IMR-90 (cell line): ENCODE results near the gene CADM2. TPM values are rescaled to one million over a fixed set of nuclear protein-coding genes. Genes with fewer than 3 reads are reported as not detected.

Experiments used
- ATAC-seq: fragments of 200-7000 bp; cut with Tn5 transposase; 2 replicates; pipeline ENCODE4 v1.9.1; 2020; ENCODE audit warnings: low read depth, mild to moderate bottlenecking, moderate library complexity
- BruUV-seq: library from RNA; stranded (reverse); fragments of 400-500 nt; replicated peaks from 2 replicates; lab custom pipeline; 2021; lab: Mats Ljungman, UMichigan
- CTCF ChIA-PET: fragments of 300-600 bp; formaldehyde crosslinking; extraction: SDS; loops from one replicate; lab custom pipeline; 2021; ENCODE audit warnings: antibody characterized with exemption; lab: Yijun Ruan, JAX
- POLR2A ChIA-PET: fragments of 300-600 bp; sonication (Branson Sonifier 250); formaldehyde crosslinking; loops from one replicate; lab custom pipeline; 2022; ENCODE audit warnings: antibody characterized with exemption; ENCODE audit not compliant: unreplicated experiment; lab: Charles Lee
- DNase-seq: peaks from one replicate; pipeline ENCODE4 v3.0.0; 2013
- H2AFZ ChIP-seq: replicated peaks from 2 replicates; pipeline ENCODE3; 2013; ENCODE audit warnings: low read length, mild to moderate bottlenecking; ENCODE audit not compliant: poor library complexity
- H2AK5ac ChIP-seq: 2 replicates; pipeline ENCODE4 v1.6.1; 2013; ENCODE audit warnings: low read depth, low read length, inconsistent platforms
- H2AK9ac ChIP-seq: replicated peaks from 2 replicates; pipeline ENCODE3; 2013; ENCODE audit warnings: mild to moderate bottlenecking, low read depth, low read length, moderate library complexity; ENCODE audit not compliant: poor library complexity
- H2BK120ac ChIP-seq: 2 replicates; pipeline ENCODE4 v1.6.1; 2013; ENCODE audit warnings: low read depth, low read length, inconsistent platforms
- H2BK15ac ChIP-seq: 3 replicates; pipeline ENCODE4 v1.6.1; 2013; ENCODE audit warnings: low read depth, low read length, inconsistent platforms
- H2BK20ac ChIP-seq: 2 replicates; pipeline ENCODE4 v1.6.1; 2013; ENCODE audit warnings: low read depth, mild to moderate bottlenecking, inconsistent platforms, low read length, moderate library complexity
- H2BK5ac ChIP-seq: 2 replicates; pipeline ENCODE4 v1.6.1; 2013; ENCODE audit warnings: mild to moderate bottlenecking, low read depth, low read length, inconsistent platforms; ENCODE audit not compliant: poor library complexity, severe bottlenecking
- H3K14ac ChIP-seq: replicated peaks from 2 replicates; pipeline ENCODE4 v1.6.1; 2013; ENCODE audit warnings: low read depth, low read length, inconsistent platforms
- H3K18ac ChIP-seq: 2 replicates; pipeline ENCODE4 v1.6.1; 2013; ENCODE audit warnings: low read depth, low read length, control low read depth
- H3K23ac ChIP-seq: 2 replicates; pipeline ENCODE4 v1.6.1; 2013; ENCODE audit warnings: low read depth, low read length, inconsistent platforms
- H3K27ac ChIP-seq: 2 replicates; pipeline ENCODE4 v1.5.1; 2013; ENCODE audit warnings: mild to moderate bottlenecking, control low read depth, low read length; ENCODE audit not compliant: insufficient read depth
- H3K27me3 ChIP-seq: 2 replicates; pipeline ENCODE4 v1.6.1; 2013; ENCODE audit warnings: low read length; ENCODE audit not compliant: control insufficient read depth, insufficient read depth
- H3K36me3 ChIP-seq: 2 replicates; pipeline ENCODE4 v1.6.1; 2013; ENCODE audit warnings: low read length, mixed read lengths; ENCODE audit not compliant: control insufficient read depth, insufficient read depth
- H3K4ac ChIP-seq: 2 replicates; pipeline ENCODE4 v1.6.1; 2013; ENCODE audit warnings: low read depth, low read length, inconsistent platforms
- H3K4me1 ChIP-seq: 2 replicates; pipeline ENCODE4 v1.6.1; 2013; ENCODE audit warnings: low read length, mixed read lengths; ENCODE audit not compliant: control insufficient read depth, insufficient read depth
- H3K4me2 ChIP-seq: 2 replicates; pipeline ENCODE4 v1.6.1; 2013; ENCODE audit warnings: low read depth, mild to moderate bottlenecking, control low read depth, low read length, moderate library complexity
- H3K4me3 ChIP-seq: 2 replicates; pipeline ENCODE4 v1.5.1; 2013; ENCODE audit warnings: low read depth, mild to moderate bottlenecking, control low read depth, low read length, moderate library complexity; ENCODE audit not compliant: insufficient read depth
- H3K56ac ChIP-seq: 2 replicates; pipeline ENCODE4 v1.6.1; 2013; ENCODE audit warnings: low read length, inconsistent platforms; ENCODE audit not compliant: insufficient read depth; ENCODE audit errors: extremely low read depth
- H3K79me1 ChIP-seq, 2 experiments: 2 replicates each; pipeline ENCODE4 v1.6.1; 2013; ENCODE audit warnings: low read length in 2 of 2, inconsistent platforms in 1 of 2, low read depth in 1 of 2
- H3K9ac ChIP-seq: 2 replicates; pipeline ENCODE4 v1.6.1; 2013; ENCODE audit warnings: low read depth, low read length, control low read depth
- H3K9me1 ChIP-seq: 2 replicates; pipeline ENCODE4 v1.6.1; 2013; ENCODE audit warnings: low read length, inconsistent platforms; ENCODE audit not compliant: insufficient read depth
- H3K9me3 ChIP-seq: 2 replicates; pipeline ENCODE4 v1.6.1; 2013; ENCODE audit warnings: low read length; ENCODE audit not compliant: control insufficient read depth, insufficient read depth
- H4K20me1 ChIP-seq: 2 replicates; pipeline ENCODE4 v1.6.1; 2013; ENCODE audit warnings: low read length, inconsistent platforms; ENCODE audit not compliant: insufficient read depth
- H4K5ac ChIP-seq: 2 replicates; pipeline ENCODE4 v1.6.1; 2013; ENCODE audit warnings: mild to moderate bottlenecking, low read depth, low read length, control low read depth
- H4K8ac ChIP-seq, 2 experiments: 2 replicates each; pipeline ENCODE4 v1.6.1; 2013; ENCODE audit warnings: low read depth in 2 of 2, low read length in 2 of 2, control low read depth in 1 of 2, inconsistent platforms in 1 of 2
- H4K91ac ChIP-seq: 2 replicates; pipeline ENCODE4 v1.6.1; 2013; ENCODE audit warnings: low read depth, low read length, inconsistent platforms; ENCODE audit not compliant: insufficient read depth
- BHLHE40 ChIP-seq: fragments of 150-350 bp; IDR thresholded peaks from 2 replicates; pipeline ENCODE4 v1.6.1; 2016; ENCODE audit warnings: mild to moderate bottlenecking, low read depth, low read length
- CEBPB ChIP-seq: IDR thresholded peaks from 2 replicates; pipeline ENCODE4 v1.6.1; 2012; ENCODE audit warnings: low read depth, low read length, improper control_type of control experiment
- CHD1 ChIP-seq: IDR thresholded peaks from 2 replicates; pipeline ENCODE4 v1.6.1; 2012; ENCODE audit warnings: low read depth, low read length, improper control_type of control experiment
- ELK1 ChIP-seq: fragments of 150-350 bp; IDR thresholded peaks from 2 replicates; pipeline ENCODE4 v1.6.1; 2016; ENCODE audit warnings: low read depth, mild to moderate bottlenecking, low read length, moderate library complexity, borderline replicate concordance
- FOS ChIP-seq: fragments of 150-350 bp; IDR thresholded peaks from 2 replicates; pipeline ENCODE4 v1.6.1; 2016; ENCODE audit warnings: low read depth, low read length
- MAFK ChIP-seq: IDR thresholded peaks from 2 replicates; pipeline ENCODE4 v1.6.1; 2012; ENCODE audit warnings: low read depth, low read length, improper control_type of control experiment
- MAZ ChIP-seq: IDR thresholded peaks from 2 replicates; pipeline ENCODE4 v1.6.1; 2012; ENCODE audit warnings: low read depth, mild to moderate bottlenecking, low read length, improper control_type of control experiment, moderate library complexity, borderline replicate concordance
- MXI1 ChIP-seq: IDR thresholded peaks from 2 replicates; pipeline ENCODE4 v1.6.1; 2012; ENCODE audit warnings: low read depth, mild to moderate bottlenecking, low read length, moderate library complexity, borderline replicate concordance
- NFE2L2 ChIP-seq: fragments of 150-350 bp; IDR thresholded peaks from 2 replicates; pipeline ENCODE4 v1.6.1; 2016; ENCODE audit warnings: low read depth, mild to moderate bottlenecking, low read length
- POLR2A ChIP-seq: IDR thresholded peaks from 2 replicates; pipeline ENCODE4 v1.6.1; 2012; ENCODE audit warnings: mild to moderate bottlenecking, low read depth, low read length
- RAD21 ChIP-seq: IDR thresholded peaks from 2 replicates; pipeline ENCODE4 v1.6.1; 2012; ENCODE audit warnings: low read length, improper control_type of control experiment
- RCOR1 ChIP-seq: IDR thresholded peaks from 2 replicates; pipeline ENCODE4 v1.6.1; 2012; ENCODE audit warnings: mild to moderate bottlenecking, low read length, improper control_type of control experiment; ENCODE audit not compliant: insufficient replicate concordance
- RFX5 ChIP-seq: IDR thresholded peaks from 2 replicates; pipeline ENCODE4 v1.8.0; 2012; ENCODE audit warnings: low read depth, mild to moderate bottlenecking, low read length, moderate library complexity
- SMC3 ChIP-seq: fragments of 150-350 bp; IDR thresholded peaks from 2 replicates; pipeline ENCODE4 v1.6.1; 2016; ENCODE audit warnings: low read depth, mild to moderate bottlenecking, antibody characterized with exemption, low read length, moderate library complexity
- USF2 ChIP-seq: fragments of 150-350 bp; IDR thresholded peaks from 2 replicates; pipeline ENCODE4 v1.6.1; 2017; ENCODE audit warnings: mild to moderate bottlenecking, antibody characterized with exemption, low read length, low read depth
- WGBS, 2 experiments: methylation state at CpG; one replicate each; pipeline versions ENCODE4 v1.1.5 to v1.1.7; 2013; ENCODE audit warnings: missing lambda C conversion rate in 2 of 2; ENCODE audit not compliant: insufficient read length in 1 of 2; ENCODE audit errors: extremely low coverage in 2 of 2; 5-methylcytosine and 5-hydroxymethylcytosine counted together
- dilution Hi-C: fragments of 300-500 bp; cut with HindIII; formaldehyde crosslinking; loops from one replicate; pipeline ENCODE4 v1.14.3; 2018; ENCODE audit warnings: low sequenced_read_pairs; ENCODE audit not compliant: unreplicated experiment
- in situ Hi-C: fragments of 300-500 bp; cut with MboI; formaldehyde crosslinking; loops from 3 replicates; pipeline ENCODE4 v1.14.3; 2019; ENCODE audit warnings: low sequenced_read_pairs, inconsistent platforms, mixed read lengths
- intact Hi-C: fragments of 100-400 bp; cut with micrococcal nuclease; formaldehyde crosslinking; loops from 2 replicates; pipeline ENCODE4 v1.10.0; 2022
- polyA plus RNA-seq, 3 experiments: library from polyadenylated mRNA; depleted of rRNA; stranded (reverse); fragments of >200 nt; gene quantifications; 2 replicates each; pipeline ENCODE4 v1.2.3, GENCODE V29; 2012; ENCODE audit warnings: low replicate concordance in 1 of 3
- total RNA-seq: library from RNA; depleted of rRNA; stranded (reverse); fragments of >200 nt; gene quantifications from 2 replicates; pipeline ENCODE4 v1.2.3, GENCODE V29; 2012
- TF ChIP-seq, protein P1 (sequence below): conservative IDR thresholded peaks from 2 replicates; pipeline ENCODE4 v1.5.1; 2012; ENCODE audit warnings: mild to moderate bottlenecking, low read depth, low read length, improper control_type of control experiment

The CADM2 gene
- total and polyA plus RNA-seq, 2 of the 4 experiments (the other 2 are of a cell fraction) = not detected

DNA sequence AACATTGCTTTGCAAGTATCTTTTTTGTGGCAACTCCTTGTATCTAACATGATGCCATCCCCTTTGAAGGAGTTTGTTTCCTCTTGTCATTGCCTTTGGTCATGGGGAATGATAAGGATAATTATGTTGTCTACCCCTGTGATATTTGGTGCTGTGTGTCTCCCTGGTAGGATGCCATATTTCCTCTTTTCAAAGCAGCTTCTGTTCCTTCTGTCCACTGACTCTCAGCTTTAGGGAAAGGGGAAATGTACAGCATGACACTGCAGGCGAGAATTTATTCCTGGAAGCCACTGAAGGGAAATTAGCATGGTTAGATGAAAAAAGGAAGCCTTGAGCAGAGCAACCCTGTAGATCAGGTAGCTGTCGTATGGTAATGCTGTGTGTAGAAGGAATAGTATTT, 576.7 kb downstream of the CADM2 start:
- Histone ChIP-seq H4K8ac (no peak overlapping the region), H3K4me1 (no peaks in the 10 kb centered on the region), H4K91ac (no peak overlapping the region), H3K9me1 (no peaks in the 10 kb centered on the region; the same call in 1 of the 2 replicates), H3K23ac (no peak overlapping the region), H3K18ac (no peak overlapping the region), H2AK5ac (no peak overlapping the region), H2AK9ac (no peak overlapping the region), H3K9me3 (no peaks in the 10 kb centered on the region), H3K36me3 (no peaks in the 10 kb centered on the region), H3K27ac (no peak overlapping the region), H2BK120ac (no peak overlapping the region), H2BK20ac (no peak overlapping the region), H3K56ac (no peak overlapping the region), H3K9ac (no peak overlapping the region), H2AFZ (no peak overlapping the region), H2BK15ac (no peak overlapping the region), H3K27me3 (no peaks in the 10 kb centered on the region), H3K79me1 (no peaks in the 10 kb centered on the region), H4K5ac (no peak overlapping the region), H3K4ac (no peak overlapping the region), H2BK5ac (no peak overlapping the region), H3K4me2 (no peak overlapping the region), H4K20me1 (no peaks in the 10 kb centered on the region), H3K14ac (no peak overlapping the region), H3K4me3 (no peak overlapping the region)
- intact Hi-C loops = no loop called here
- CTCF ChIA-PET = no interaction called here
- no CpG with 5 or more reads among the region's 2 CpGs for WGBS, 2 experiments
- no TSS peak for BruUV-seq
- POLR2A ChIA-PET = no interaction called here
- DNase-seq (no peak), ATAC-seq (no peak)
- dilution Hi-C loops = no loop called here
- in situ Hi-C loops = no loop called here
- TF ChIP-seq BHLHE40 (no peak), POLR2A (no peak), MAFK (no peak), RCOR1 (no peak), FOS (no peak), CHD1 (no peak), USF2 (no peak), MAZ (no peak), MXI1 (no peak), NFE2L2 (no peak), SMC3 (no peak), ELK1 (no peak), RFX5 (no peak), RAD21 (no peak), CEBPB (no peak)
- TF ChIP-seq, protein P1, sequence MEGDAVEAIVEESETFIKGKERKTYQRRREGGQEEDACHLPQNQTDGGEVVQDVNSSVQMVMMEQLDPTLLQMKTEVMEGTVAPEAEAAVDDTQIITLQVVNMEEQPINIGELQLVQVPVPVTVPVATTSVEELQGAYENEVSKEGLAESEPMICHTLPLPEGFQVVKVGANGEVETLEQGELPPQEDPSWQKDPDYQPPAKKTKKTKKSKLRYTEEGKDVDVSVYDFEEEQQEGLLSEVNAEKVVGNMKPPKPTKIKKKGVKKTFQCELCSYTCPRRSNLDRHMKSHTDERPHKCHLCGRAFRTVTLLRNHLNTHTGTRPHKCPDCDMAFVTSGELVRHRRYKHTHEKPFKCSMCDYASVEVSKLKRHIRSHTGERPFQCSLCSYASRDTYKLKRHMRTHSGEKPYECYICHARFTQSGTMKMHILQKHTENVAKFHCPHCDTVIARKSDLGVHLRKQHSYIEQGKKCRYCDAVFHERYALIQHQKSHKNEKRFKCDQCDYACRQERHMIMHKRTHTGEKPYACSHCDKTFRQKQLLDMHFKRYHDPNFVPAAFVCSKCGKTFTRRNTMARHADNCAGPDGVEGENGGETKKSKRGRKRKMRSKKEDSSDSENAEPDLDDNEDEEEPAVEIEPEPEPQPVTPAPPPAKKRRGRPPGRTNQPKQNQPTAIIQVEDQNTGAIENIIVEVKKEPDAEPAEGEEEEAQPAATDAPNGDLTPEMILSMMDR = no peak
